H1 (cell line): ENCODE measurements around the gene DECR2. TPM values are rescaled to one million over a fixed set of nuclear protein-coding genes. Genes with fewer than 3 reads are reported as not detected.

Experiments used
- CTCF ChIA-PET: fragments of 300-600 bp; sonication (Branson Sonifier 250); formaldehyde crosslinking; loops from one replicate; lab custom pipeline; 2021; ENCODE audit not compliant: partially characterized antibody; lab: Charles Lee
- POLR2A ChIA-PET: fragments of 300-600 bp; sonication (Branson Sonifier 250); formaldehyde crosslinking; loops from one replicate; lab custom pipeline; 2021; ENCODE audit warnings: inconsistent platforms; ENCODE audit not compliant: partially characterized antibody; lab: Charles Lee
- DNase-seq, 2 experiments: peaks; one replicate each; pipeline versions ENCODE4 v3.0.0 to v3.0.0-alpha.2; 2010 to 2022; ENCODE audit warnings: low spot score in 2 of 2, low read depth in 1 of 2, mixed read lengths in 1 of 2
- FAIRE-seq: peaks from 2 replicates; lab custom pipeline; 2011; peaks lifted over from hg19 to GRCh38; lab: Jason Lieb, UNC
- H2AFZ ChIP-seq: 2 replicates; pipeline ENCODE4 v1.8.1; 2012; ENCODE audit warnings: low read length, inconsistent platforms
- H2AK5ac ChIP-seq: 2 replicates; pipeline ENCODE4 v1.6.1; 2013; ENCODE audit warnings: low read depth, low read length
- H2BK120ac ChIP-seq: replicated peaks from 2 replicates; pipeline ENCODE3; 2013; ENCODE audit warnings: low read depth, low read length, inconsistent platforms
- H2BK12ac ChIP-seq: 2 replicates; pipeline ENCODE4 v1.6.1; 2013; ENCODE audit warnings: low read depth, low read length
- H2BK15ac ChIP-seq: 2 replicates; pipeline ENCODE4 v1.6.1; 2013; ENCODE audit warnings: low read length
- H2BK20ac ChIP-seq: 2 replicates; pipeline ENCODE4 v1.6.1; 2013; ENCODE audit warnings: low read length
- H2BK5ac ChIP-seq: 2 replicates; pipeline ENCODE4 v1.6.1; 2013; ENCODE audit warnings: low read depth, low read length
- H3K14ac ChIP-seq: 2 replicates; pipeline ENCODE4 v1.6.1; 2013; ENCODE audit warnings: inconsistent platforms; ENCODE audit not compliant: insufficient read length
- H3K18ac ChIP-seq: 2 replicates; pipeline ENCODE4 v1.6.1; 2013; ENCODE audit warnings: low read length; ENCODE audit errors: extremely low read depth
- H3K23ac ChIP-seq: 2 replicates; pipeline ENCODE4 v1.6.1; 2013; ENCODE audit warnings: inconsistent platforms; ENCODE audit not compliant: insufficient read length
- H3K23me2 ChIP-seq: 2 replicates; pipeline ENCODE4 v1.6.1; 2013; ENCODE audit warnings: low read depth, low read length
- H3K27ac ChIP-seq: 2 replicates; pipeline ENCODE4 v1.6.1; 2011; ENCODE audit warnings: low read depth, low read length, inconsistent platforms
- H3K27me3 ChIP-seq, 4 experiments: replicated peaks in 1 of 4; 1 replicate in 1 of 4; 2 replicates in 3 of 4; pipeline versions ENCODE4 v1.6.1 to v1.8.1; 2011 to 2013; ENCODE audit warnings: low read length in 3 of 4, mild to moderate bottlenecking in 3 of 4, inconsistent platforms in 2 of 4, mixed read lengths in 2 of 4, moderate library complexity in 1 of 4; ENCODE audit not compliant: control insufficient read depth in 3 of 4, insufficient read depth in 3 of 4; ENCODE audit errors: extremely low read depth in 1 of 4
- H3K36me3 ChIP-seq, 4 experiments: 2 replicates each; pipeline versions ENCODE4 v1.6.1 to v1.8.1; 2011 to 2013; ENCODE audit warnings: mild to moderate bottlenecking in 4 of 4, low read length in 3 of 4, moderate library complexity in 2 of 4, control low read depth in 1 of 4, inconsistent platforms in 1 of 4; ENCODE audit not compliant: insufficient read depth in 4 of 4, control insufficient read depth in 2 of 4
- H3K4ac ChIP-seq: replicated peaks from 2 replicates; pipeline ENCODE3; 2013; ENCODE audit warnings: low read length, low read depth, mixed read lengths, inconsistent platforms; ENCODE audit not compliant: insufficient read length
- H3K4me1 ChIP-seq, 4 experiments: replicated peaks in 1 of 4; 1 replicate in 1 of 4; 2 replicates in 3 of 4; pipeline versions ENCODE4 v1.6.1 to v1.8.1; 2011 to 2013; ENCODE audit warnings: low read length in 3 of 4, inconsistent platforms in 2 of 4, mixed read lengths in 1 of 4; ENCODE audit not compliant: insufficient read depth in 4 of 4, control insufficient read depth in 3 of 4
- H3K4me2 ChIP-seq, 2 experiments: 2 replicates each; pipeline versions ENCODE4 v1.6.1 to v1.8.1; 2011 to 2013; ENCODE audit warnings: low read depth in 2 of 2, low read length in 2 of 2, control low read depth in 1 of 2, inconsistent platforms in 1 of 2, mild to moderate bottlenecking in 1 of 2; ENCODE audit not compliant: insufficient read depth in 1 of 2
- H3K4me3 ChIP-seq, 4 experiments: fragments of 200-600, 300-600 bp in 1 of 4; sonication (generic), shearing (Covaris generic), sonication (Bioruptor Twin) in 1 of 4; 2 replicates each; pipeline versions ENCODE4 v1.5.1 to v1.8.1; 2011 to 2016; ENCODE audit warnings: low read length in 4 of 4, low read depth in 3 of 4, control low read depth in 2 of 4, inconsistent platforms in 2 of 4, mild to moderate bottlenecking in 2 of 4, mixed read lengths in 1 of 4, moderate library complexity in 1 of 4; ENCODE audit not compliant: insufficient read depth in 2 of 4; ENCODE audit errors: extremely low read depth in 1 of 4
- H3K56ac ChIP-seq: replicated peaks from 2 replicates; pipeline ENCODE3; 2013; ENCODE audit warnings: low read depth, mild to moderate bottlenecking, mixed read lengths, low read length, inconsistent platforms; ENCODE audit not compliant: insufficient read length
- H3K79me1 ChIP-seq: 2 replicates; pipeline ENCODE4 v1.6.1; 2013; ENCODE audit warnings: low read depth, low read length, control low read depth
- H3K79me2 ChIP-seq, 2 experiments: 2 replicates each; pipeline versions ENCODE4 v1.6.1 to v1.8.1; 2012 to 2013; ENCODE audit warnings: low read length in 2 of 2, mild to moderate bottlenecking in 2 of 2, inconsistent platforms in 1 of 2; ENCODE audit not compliant: insufficient read depth in 2 of 2, control insufficient read depth in 1 of 2
- H3K9ac ChIP-seq, 4 experiments: replicated peaks in 1 of 4; 1 replicate in 1 of 4; 2 replicates in 3 of 4; pipeline versions ENCODE4 v1.6.1 to v1.8.1; 2011 to 2013; ENCODE audit warnings: low read depth in 3 of 4, low read length in 3 of 4, control low read depth in 2 of 4, mild to moderate bottlenecking in 2 of 4, moderate library complexity in 2 of 4, inconsistent platforms in 1 of 4; ENCODE audit errors: extremely low read depth in 1 of 4
- H3K9me3 ChIP-seq, 2 experiments: 2 replicates each; pipeline versions ENCODE4 v1.6.1 to v1.8.1; 2012 to 2013; ENCODE audit warnings: mild to moderate bottlenecking in 2 of 2, moderate library complexity in 2 of 2, control low read depth in 1 of 2, inconsistent platforms in 1 of 2, low read depth in 1 of 2, low read length in 1 of 2, mixed read lengths in 1 of 2; ENCODE audit not compliant: insufficient read depth in 2 of 2
- H4K20me1 ChIP-seq, 2 experiments: replicated peaks in 1 of 2; 2 replicates each; pipeline versions ENCODE3 to v1.8.1; 2011 to 2013; ENCODE audit warnings: inconsistent platforms in 2 of 2, low read length in 2 of 2, mild to moderate bottlenecking in 1 of 2; ENCODE audit not compliant: insufficient read depth in 2 of 2, control insufficient read depth in 1 of 2
- H4K5ac ChIP-seq: 2 replicates; pipeline ENCODE4 v1.6.1; 2013; ENCODE audit warnings: low read length, low read depth, mixed read lengths, inconsistent platforms; ENCODE audit not compliant: insufficient read length
- H4K8ac ChIP-seq: 2 replicates; pipeline ENCODE4 v1.8.0; 2013; ENCODE audit warnings: mild to moderate bottlenecking, moderate library complexity, low read length, inconsistent platforms; ENCODE audit not compliant: insufficient read depth; ENCODE audit errors: extremely low read depth
- H4K91ac ChIP-seq: replicated peaks from 2 replicates; pipeline ENCODE3; 2013; ENCODE audit warnings: low read length, mixed read lengths, inconsistent platforms; ENCODE audit not compliant: insufficient read length
- BCL11A ChIP-seq, 2 experiments: IDR thresholded peaks; one replicate each; pipeline ENCODE4 v1.6.1; 2011; ENCODE audit warnings: low read depth in 2 of 2, low read length in 2 of 2, mild to moderate bottlenecking in 2 of 2
- CBX5 ChIP-seq: fragments of 300-800, 300-1000 bp; sonication (generic); IDR thresholded peaks from 2 replicates; pipeline ENCODE4 v1.7.1; 2016; ENCODE audit warnings: antibody characterized with exemption, low read length, low read depth
- CEBPB ChIP-seq: IDR thresholded peaks from 2 replicates; pipeline ENCODE4 v1.6.1; 2012; ENCODE audit warnings: low read depth, low read length
- GABPA ChIP-seq: IDR thresholded peaks from 2 replicates; pipeline ENCODE4 v1.6.1; 2011; ENCODE audit warnings: mild to moderate bottlenecking, low read length, moderate library complexity, borderline replicate concordance; ENCODE audit not compliant: insufficient read depth
- HDAC2 ChIP-seq, 2 experiments: fragments of 300-600 bp in 1 of 2; sonication (generic) in 1 of 2; IDR thresholded peaks; 2 replicates each; pipeline ENCODE4 v1.6.1; 2011 to 2012; ENCODE audit warnings: low read depth in 2 of 2, low read length in 2 of 2, mild to moderate bottlenecking in 2 of 2, moderate library complexity in 2 of 2, borderline replicate concordance in 1 of 2, inconsistent platforms in 1 of 2
- KDM1A ChIP-seq: fragments of 200-600, 300-600 bp; sonication (generic); IDR thresholded peaks from 2 replicates; pipeline ENCODE4 v1.7.1; 2016; ENCODE audit warnings: mild to moderate bottlenecking, low read length, borderline replicate concordance
- MAX ChIP-seq: IDR thresholded peaks from 2 replicates; pipeline ENCODE4 v1.6.1; 2012; ENCODE audit warnings: inconsistent platforms
- POLR2A ChIP-seq, 2 experiments: IDR thresholded peaks; 1 replicate in 1 of 2; 2 replicates in 1 of 2; pipeline ENCODE4 v1.6.1; 2011; ENCODE audit warnings: low read depth in 2 of 2, low read length in 2 of 2, mild to moderate bottlenecking in 2 of 2; ENCODE audit errors: control extremely low read depth in 1 of 2
- SAP30 ChIP-seq: fragments of 300-600 bp; sonication (generic); IDR thresholded peaks from 2 replicates; pipeline ENCODE4 v1.7.1; 2012; ENCODE audit warnings: low read length, moderate library complexity, mild to moderate bottlenecking, inconsistent platforms; ENCODE audit not compliant: insufficient read depth, insufficient replicate concordance
- SIRT6 ChIP-seq: IDR thresholded peaks from one replicate; pipeline ENCODE4 v1.7.1; 2012; ENCODE audit warnings: low read length, inconsistent platforms
- TBP ChIP-seq: IDR thresholded peaks from 2 replicates; pipeline ENCODE4 v1.6.1; 2011; ENCODE audit warnings: low read depth, low read length, improper control_type of control experiment
- WGBS, 2 experiments: shearing (Covaris generic) in 1 of 2; methylation state at CpG; one replicate each; pipeline versions ENCODE4 v1.1.6 to v1.1.7; 2013 to 2015; ENCODE audit warnings: low lambda C conversion rate in 2 of 2, mixed read lengths in 2 of 2, inconsistent platforms in 1 of 2, low coverage in 1 of 2, missing lambda C conversion rate in 1 of 2; ENCODE audit not compliant: insufficient replicate concordance in 2 of 2, insufficient coverage in 1 of 2, insufficient read length in 1 of 2; ENCODE audit errors: extremely low coverage in 1 of 2, missing lambda C conversion rate in 1 of 2; 5-methylcytosine and 5-hydroxymethylcytosine counted together
- polyA plus RNA-seq, 7 experiments: library from polyadenylated mRNA; depleted of rRNA in 3 of 7; stranded (reverse) in 5 of 7; unstranded in 2 of 7; fragments of >200 nt in 5 of 7; fragments of 200-250 nt in 2 of 7; gene quantifications; 1 replicate in 5 of 7; 2 replicates in 1 of 7; 4 replicates in 1 of 7; pipeline versions ENCODE4 v1.2.1 to v1.2.3, GENCODE V29; 2011 to 2013; ENCODE audit warnings: missing spikeins in 2 of 7, mixed read lengths in 2 of 7
- total RNA-seq: library from RNA; stranded (reverse); fragmentation: NEBNext Ultra II Directional; extraction: Animal tissue kit (Norgen Biotek cat#: 25700); gene quantifications from 2 replicates; pipeline ENCODE4 v1.2.1, GENCODE V29; 2021

Gene DECR2
- total and polyA plus RNA-seq, 2 of the 8 experiments (the other 6 are each of a cell fraction or from before 2014, with no cell fraction given): 28.2 to 39.9 TPM

DNA sequence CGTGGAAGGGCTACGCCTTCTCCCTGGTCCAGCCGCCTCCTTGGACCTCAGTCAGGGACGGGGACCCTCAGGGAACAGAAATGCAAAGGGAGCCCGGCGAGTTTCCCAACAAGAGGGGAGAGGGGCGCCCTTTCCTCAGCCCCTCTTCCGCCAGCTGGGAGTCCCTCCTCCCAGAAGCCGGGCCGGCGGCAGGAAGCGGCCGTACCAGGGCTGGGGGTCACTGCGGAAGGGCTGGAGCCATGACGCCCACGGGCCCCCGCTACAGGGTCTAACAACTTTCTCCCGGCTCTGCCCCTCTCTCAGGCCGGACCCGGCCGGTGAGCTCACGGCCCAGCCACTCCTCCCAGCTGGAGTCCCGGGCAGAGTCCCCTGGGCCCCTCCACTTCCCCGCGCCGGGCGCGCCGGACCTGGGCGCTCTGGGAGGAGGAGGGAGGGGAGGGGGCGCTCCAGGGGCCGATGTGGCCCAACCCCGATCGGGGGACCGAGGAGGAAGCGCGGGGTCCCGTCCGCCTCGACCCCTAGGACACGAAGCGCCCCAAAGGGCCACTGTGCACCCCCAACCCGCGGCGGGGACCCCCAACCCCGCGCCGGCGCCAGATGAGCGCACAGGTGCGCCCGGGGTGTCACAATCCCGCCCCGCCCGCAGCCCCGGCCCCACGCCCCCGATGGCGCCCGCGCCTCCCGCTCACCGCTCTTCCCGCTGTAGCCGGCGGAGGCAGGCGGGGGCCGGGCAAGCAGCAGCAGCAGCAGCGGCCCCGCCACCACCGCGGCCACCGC lies 20.5 kb upstream of the DECR2 start:
- H3K4me2 ChIP-seq: peak overlapping the region; percentile 68 to 93
- no peak overlapping the region for H2AFZ ChIP-seq
- FAIRE-seq (no peak), DNase-seq (peak in 1 of 2 experiments; percentile 66)
- H4K5ac ChIP-seq: peak overlapping the region; percentile 53
- peaks cover 11 to 19% of the 10 kb centered on the region in 2 experiments for H4K20me1 ChIP-seq
- peaks cover 0 to 3% (median under 1%) of the 10 kb centered on the region in 4 experiments; a peak in 2 of 7 replicates for H3K27me3 ChIP-seq
- peak overlapping the region; percentile 84; the same call in 1 of the 2 replicates for H2BK12ac ChIP-seq
- no peak overlapping the region for H3K4ac ChIP-seq
- peaks cover 0 to 24% of the 10 kb centered on the region in 2 experiments; a peak in 2 of 4 replicates for H3K79me2 ChIP-seq
- WGBS, 2 experiments: 4% methylated on average over 21 of the region's 73 CpGs; no CpG with 5 or more reads in 1 of the 2 experiments
- H2BK5ac ChIP-seq: peak overlapping the region; percentile 87; the same call in 1 of the 2 replicates
- peaks cover 0 to 16% (median 5%) of the 10 kb centered on the region in 4 experiments; a peak in 7 of 8 replicates for H3K36me3 ChIP-seq
- H2BK120ac ChIP-seq: no peak overlapping the region
- no peak overlapping the region for H3K23ac ChIP-seq
- H3K9ac ChIP-seq: peak overlapping the region in 3 of 4 experiments; percentile 42 to 94 (median 50); a peak in 5 of 7 replicates
- no peak overlapping the region for H4K91ac ChIP-seq
- no peak overlapping the region for H4K8ac ChIP-seq
- POLR2A ChIA-PET: interaction anchor here (0.8 to 3.0 kb wide), 5 partner anchors 11 to 197 kb away, joined by 3 to 22 read pairs (median 6); partner anchors contain the start of genes DECR2 and MRPL28
- H2BK20ac ChIP-seq: no peak overlapping the region
- H2BK15ac ChIP-seq: peak overlapping the region; percentile 99; the same call in 1 of the 2 replicates
- peak overlapping the region; percentile 37; the same call in 1 of the 2 replicates for H3K27ac ChIP-seq
- peak overlapping the region; percentile 59 to 94 (median 82) for H3K4me3 ChIP-seq
- no peak overlapping the region for H3K14ac ChIP-seq
- H3K56ac ChIP-seq: peak overlapping the region; percentile 90
- no peaks in the 10 kb centered on the region for H3K9me3 ChIP-seq
- peak overlapping the region; percentile 48 for H3K18ac ChIP-seq
- no peak overlapping the region for H2AK5ac ChIP-seq
- peaks cover 4% of the 10 kb centered on the region; the same call in 1 of the 2 replicates for H3K79me1 ChIP-seq
- CTCF ChIA-PET: no interaction called here
- H3K4me1 ChIP-seq: peaks cover 8 to 28% (median 19%) of the 10 kb centered on the region in 4 experiments
- peaks cover 13% of the 10 kb centered on the region for H3K23me2 ChIP-seq
- TF ChIP-seq POLR2A (IDR thresholded peaks at IDR 0.05; ENCODE audit: control extremely low read depth in 1 of 2, low read depth in 2 of 2, low read length in 2 of 2) (no peak), KDM1A (no peak), GABPA (no peak), TBP (no peak), SAP30 (peak; percentile 50), CEBPB (no peak), HDAC2 (IDR thresholded peaks at IDR 0.05; ENCODE audit: borderline replicate concordance in 1 of 2, low read depth in 2 of 2, low read length in 2 of 2) (no peak), BCL11A (IDR thresholded peaks at IDR 0.05; ENCODE audit: low read depth in 2 of 2, low read length in 2 of 2) (no peak), SIRT6 (no peak), MAX (no peak), CBX5 (no peak)
